ENCODE data around the gene SOHLH2.

The SOHLH2 gene

GRCh38 chr13:36244073-36244472 lies 29.7 kb upstream of the SOHLH2 start:
- no peaks in the 10 kb centered on the region for H3F3A ChIP-seq (ENCODE audit: insufficient read depth, low read length)

GRCh38 chr13:36242761-36243160 lies 28.4 kb upstream of the SOHLH2 start:
- Histone ChIP-seq H2AFZ (ENCODE audit: low read length) (no peak overlapping the region), H3F3A (ENCODE audit: insufficient read depth, low read length) (no peaks in the 10 kb centered on the region), H3K79me2 (ENCODE audit: insufficient read depth, low read length) (no peaks in the 10 kb centered on the region), H3K4me3 (ENCODE audit: low read depth, low read length, poor library complexity, severe bottlenecking) (no peak overlapping the region), H3K36me3 (ENCODE audit: insufficient read depth, low read length) (no peaks in the 10 kb centered on the region), H4K20me1 (ENCODE audit: insufficient read depth, low read length) (no peaks in the 10 kb centered on the region), H3K9me3 (ENCODE audit: low read length) (no peaks in the 10 kb centered on the region), H3K27me3 (ENCODE audit: insufficient read depth, low read length) (no peaks in the 10 kb centered on the region), H3K4me2 (ENCODE audit: low read length) (no peak overlapping the region), H3K4me1 (ENCODE audit: insufficient read depth, low read length, severe bottlenecking) (no peaks in the 10 kb centered on the region), H3K27ac (ENCODE audit: low read depth, low read length, poor library complexity, severe bottlenecking) (no peak overlapping the region), H3K9me2 (ENCODE audit: low read depth, low read length) (no peaks in the 10 kb centered on the region), H3K9ac (ENCODE audit: low read length) (no peak overlapping the region)
- TF ChIP-seq CTCF (IDR thresholded peaks at IDR 0.05; ENCODE audit: low read length) = no peak
- TF ChIP-seq EZH2 (IDR thresholded peaks at IDR 0.05; ENCODE audit: borderline replicate concordance, low read length) = no peak

More at GRCh38 chr13:36244073-36244472, 29.7 kb upstream of the SOHLH2 start:
- no peak overlapping the region for H2AFZ ChIP-seq (ENCODE audit: low read length)
- H3K27ac ChIP-seq (ENCODE audit: low read depth, low read length, poor library complexity, severe bottlenecking) = no peak overlapping the region
- H3K79me2 ChIP-seq (ENCODE audit: insufficient read depth, low read length) = no peaks in the 10 kb centered on the region
- H3K36me3 ChIP-seq (ENCODE audit: insufficient read depth, low read length) = no peaks in the 10 kb centered on the region
- no peaks in the 10 kb centered on the region for H3K4me1 ChIP-seq (ENCODE audit: insufficient read depth, low read length, severe bottlenecking)
- no peak overlapping the region for H3K4me3 ChIP-seq (ENCODE audit: low read depth, low read length, poor library complexity, severe bottlenecking)
- H3K9me3 ChIP-seq (ENCODE audit: low read length) = no peaks in the 10 kb centered on the region
- H4K20me1 ChIP-seq (ENCODE audit: insufficient read depth, low read length) = no peaks in the 10 kb centered on the region
- H3K27me3 ChIP-seq (ENCODE audit: insufficient read depth, low read length) = no peaks in the 10 kb centered on the region
- H3K9ac ChIP-seq (ENCODE audit: low read length) = no peak overlapping the region
- H3K9me2 ChIP-seq (ENCODE audit: low read depth, low read length) = no peaks in the 10 kb centered on the region
- H3K4me2 ChIP-seq (ENCODE audit: low read length) = no peak overlapping the region
- TF ChIP-seq EZH2 (IDR thresholded peaks at IDR 0.05; ENCODE audit: borderline replicate concordance, low read length) (no peak), CTCF (IDR thresholded peaks at IDR 0.05; ENCODE audit: low read length) (no peak)

GRCh38 chr13:36231236-36231635 lies 16.9 kb upstream of the SOHLH2 start:
- Histone ChIP-seq H3K79me2 (ENCODE audit: insufficient read depth, low read length) (no peaks in the 10 kb centered on the region), H3K9me3 (ENCODE audit: low read length) (no peaks in the 10 kb centered on the region), H3K4me2 (ENCODE audit: low read length) (no peak overlapping the region), H3K4me3 (ENCODE audit: low read depth, low read length, poor library complexity, severe bottlenecking) (no peak overlapping the region), H3K9me2 (ENCODE audit: low read depth, low read length) (no peaks in the 10 kb centered on the region), H3K27me3 (ENCODE audit: insufficient read depth, low read length) (no peaks in the 10 kb centered on the region), H3K9ac (ENCODE audit: low read length) (no peak overlapping the region), H3K36me3 (ENCODE audit: insufficient read depth, low read length) (no peaks in the 10 kb centered on the region), H3K27ac (ENCODE audit: low read depth, low read length, poor library complexity, severe bottlenecking) (no peak overlapping the region), H4K20me1 (ENCODE audit: insufficient read depth, low read length) (no peaks in the 10 kb centered on the region), H3F3A (ENCODE audit: insufficient read depth, low read length) (no peaks in the 10 kb centered on the region), H2AFZ (ENCODE audit: low read length) (no peak overlapping the region), H3K4me1 (ENCODE audit: insufficient read depth, low read length, severe bottlenecking) (no peaks in the 10 kb centered on the region)
- TF ChIP-seq CTCF (IDR thresholded peaks at IDR 0.05; ENCODE audit: low read length) = no peak
- TF ChIP-seq EZH2 (IDR thresholded peaks at IDR 0.05; ENCODE audit: borderline replicate concordance, low read length) = no peak
